Neural progenitor cell (in vitro differentiated cells): Measurements from ENCODE around the gene GSG1L. TPM values are rescaled to one million over a fixed set of nuclear protein-coding genes. Genes with fewer than 3 reads are reported as not detected.

Source experiments
- DNase-seq: peaks from one replicate; pipeline ENCODE4 v3.0.0-alpha.2; 2016; ENCODE audit warnings: low spot score
- H2AFZ ChIP-seq: fragments of 200-600 bp; sonication (generic); replicated peaks from 2 replicates; pipeline ENCODE4 v1.6.1; 2016; ENCODE audit warnings: antibody characterized with exemption
- H3F3A ChIP-seq: fragments of 200-600 bp; sonication (generic); 2 replicates; pipeline ENCODE4 v1.6.1; 2016; ENCODE audit warnings: antibody characterized with exemption, low read depth
- H3K27ac ChIP-seq: fragments of 200-600 bp; sonication (generic); 2 replicates; pipeline ENCODE4 v1.5.1; 2016; ENCODE audit warnings: mild to moderate bottlenecking
- H3K27me3 ChIP-seq: fragments of 200-600 bp; sonication (generic); 2 replicates; pipeline ENCODE4 v1.6.1; 2016; ENCODE audit warnings: mild to moderate bottlenecking, moderate library complexity
- H3K36me3 ChIP-seq: fragments of 200-600 bp; sonication (generic); 2 replicates; pipeline ENCODE4 v1.5.1; 2016
- H3K4me1 ChIP-seq: fragments of 200-600 bp; sonication (generic); 2 replicates; pipeline ENCODE4 v1.6.1; 2016; ENCODE audit warnings: mixed run types
- H3K4me2 ChIP-seq: fragments of 200-600 bp; sonication (generic); 2 replicates; pipeline ENCODE4 v1.6.1; 2016
- H3K4me3 ChIP-seq: fragments of 200-600 bp; sonication (generic); 2 replicates; pipeline ENCODE4 v1.5.1; 2016
- H3K79me2 ChIP-seq: fragments of 200-600 bp; sonication (generic); 2 replicates; pipeline ENCODE4 v1.6.1; 2016; ENCODE audit warnings: low read depth
- H3K9ac ChIP-seq: fragments of 200-600 bp; sonication (generic); 2 replicates; pipeline ENCODE4 v1.6.1; 2016
- H3K9me3 ChIP-seq: fragments of 200-600 bp; sonication (generic); 2 replicates; pipeline ENCODE4 v1.5.1; 2016; ENCODE audit warnings: low read depth
- H4K20me1 ChIP-seq: fragments of 200-600 bp; sonication (generic); 2 replicates; pipeline ENCODE4 v1.6.1; 2016; ENCODE audit warnings: low read depth
- H3K27ac Mint-ChIP-seq: 3 replicates; pipeline ENCODE4 v1.8.0; 2021; ENCODE audit warnings: mixed read lengths
- H3K27me3 Mint-ChIP-seq: 2 replicates; pipeline ENCODE4 v1.8.0; 2022; ENCODE audit warnings: low read depth, mild to moderate bottlenecking, inconsistent platforms, moderate library complexity, mixed read lengths; ENCODE audit not compliant: insufficient read depth
- H3K36me3 Mint-ChIP-seq: 3 replicates; pipeline ENCODE4 v1.8.0; 2021; ENCODE audit warnings: mixed read lengths
- H3K4me1 Mint-ChIP-seq: 3 replicates; pipeline ENCODE4 v1.8.0; 2021; ENCODE audit warnings: mixed read lengths
- H3K4me3 Mint-ChIP-seq: 3 replicates; pipeline ENCODE4 v1.8.0; 2021; ENCODE audit warnings: mild to moderate bottlenecking, moderate library complexity, mixed read lengths
- H3K9me3 Mint-ChIP-seq: 3 replicates; pipeline ENCODE4 v1.8.0; 2020; ENCODE audit warnings: mixed read lengths
- CTCF ChIP-seq: fragments of 200-600 bp; sonication (generic); IDR thresholded peaks from 2 replicates; pipeline ENCODE4 v1.5.1; 2017; ENCODE audit warnings: antibody characterized with exemption, mild to moderate bottlenecking
- EZH2 ChIP-seq: fragments of 200-600 bp; sonication (generic); IDR thresholded peaks from 2 replicates; pipeline ENCODE4 v1.6.1; 2017; ENCODE audit warnings: antibody characterized with exemption, mild to moderate bottlenecking, moderate library complexity
- EZH2phosphoT487 ChIP-seq: fragments of 200-600 bp; sonication (generic); IDR thresholded peaks from 2 replicates; pipeline ENCODE4 v1.6.1; 2017; ENCODE audit warnings: antibody characterized with exemption
- total RNA-seq: library from RNA; depleted of rRNA; stranded (reverse); fragments of >200 nt; gene quantifications from 2 replicates; pipeline ENCODE4 v1.2.3, GENCODE V29; 2015; ENCODE audit warnings: low replicate concordance

The GSG1L gene
- total RNA-seq, 1 donor from 2014 or later, result not detected

DNA sequence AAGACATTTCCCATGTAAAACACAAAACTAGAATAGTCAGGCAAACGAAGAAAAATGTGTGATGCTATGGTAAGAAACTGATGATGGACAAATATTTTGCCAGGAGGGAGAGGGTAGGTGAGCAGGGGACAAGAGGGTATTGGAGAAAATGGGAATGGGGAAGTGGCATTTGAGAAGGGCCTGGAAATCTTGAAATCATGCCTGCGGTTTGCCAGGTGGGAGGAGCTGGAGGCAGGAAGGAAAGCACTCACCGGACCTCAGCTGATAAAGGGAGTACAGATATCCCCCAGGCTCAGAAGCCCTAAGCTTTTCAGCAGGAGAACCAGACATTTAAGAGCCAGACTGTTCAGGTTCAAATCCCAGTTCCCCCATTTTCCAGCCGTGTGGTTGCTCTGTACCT lies 103.6 kb downstream of the GSG1L start:
- no peak overlapping the region for H3K27ac Mint-ChIP-seq

GRCh38 chr16:27954191-27954590 lies 109.3 kb downstream of the GSG1L start:
- no peaks in the 10 kb centered on the region for H3F3A ChIP-seq
- H3K36me3 ChIP-seq, result no peaks in the 10 kb centered on the region
- no peak overlapping the region for H3K4me3 ChIP-seq
- no peak overlapping the region for H3K4me2 ChIP-seq
- Mint-ChIP-seq H3K4me3 (no peak overlapping the region), H3K27ac (no peak overlapping the region), H3K4me1 (no peaks in the 10 kb centered on the region), H3K27me3 (peaks cover 6% of the 10 kb centered on the region), H3K36me3 (peaks cover 2% of the 10 kb centered on the region), H3K9me3 (peaks cover 18% of the 10 kb centered on the region)
- H2AFZ ChIP-seq, result no peak overlapping the region
- no peak overlapping the region for H3K9ac ChIP-seq
- H4K20me1 ChIP-seq, result no peaks in the 10 kb centered on the region
- H3K9me3 ChIP-seq, result peaks cover 4% of the 10 kb centered on the region
- no peaks in the 10 kb centered on the region for H3K79me2 ChIP-seq
- H3K27ac ChIP-seq, result no peak overlapping the region
- peaks cover 16% of the 10 kb centered on the region for H3K27me3 ChIP-seq
- no peak for TF ChIP-seq EZH2phosphoT487
- TF ChIP-seq CTCF, result no peak
- no peak for TF ChIP-seq EZH2
- DNase-seq, result no peak
- H3K4me1 ChIP-seq, result no peaks in the 10 kb centered on the region

More for the DNA sequence above, 103.6 kb downstream of the GSG1L start:
- H3K4me2 ChIP-seq, result no peak overlapping the region
- no peaks in the 10 kb centered on the region for H3K36me3 ChIP-seq
- no peak overlapping the region for H3K9ac ChIP-seq
- Mint-ChIP-seq H3K36me3 (peaks cover 2% of the 10 kb centered on the region), H3K4me1 (no peaks in the 10 kb centered on the region), H3K27me3 (peaks cover 14% of the 10 kb centered on the region), H3K9me3 (peaks cover 17% of the 10 kb centered on the region), H3K4me3 (no peak overlapping the region)
- no peak overlapping the region for H3K27ac ChIP-seq
- H3K9me3 ChIP-seq, result peaks cover 3% of the 10 kb centered on the region
- no peak for DNase-seq
- no peaks in the 10 kb centered on the region for H3K4me1 ChIP-seq
- no peaks in the 10 kb centered on the region for H3K27me3 ChIP-seq
- no peak overlapping the region for H2AFZ ChIP-seq
- H3F3A ChIP-seq, result no peaks in the 10 kb centered on the region
- TF ChIP-seq EZH2phosphoT487, result no peak
- no peak for TF ChIP-seq EZH2
- no peak for TF ChIP-seq CTCF
- H3K4me3 ChIP-seq, result no peak overlapping the region
- H4K20me1 ChIP-seq, result no peaks in the 10 kb centered on the region
- H3K79me2 ChIP-seq, result no peaks in the 10 kb centered on the region

- no peak overlapping the region for H3K4me3 Mint-ChIP-seq
- no peak overlapping the region for H3K4me3 ChIP-seq
- TF ChIP-seq EZH2, result no peak
- TF ChIP-seq CTCF, result no peak
- TF ChIP-seq EZH2phosphoT487, result no peak
- H3K9me3 Mint-ChIP-seq, result peaks cover 18% of the 10 kb centered on the region
- no peaks in the 10 kb centered on the region for H3K4me1 ChIP-seq
- peaks cover 16% of the 10 kb centered on the region for H3K27me3 ChIP-seq
- peaks cover 2% of the 10 kb centered on the region for H3K36me3 Mint-ChIP-seq
- no peaks in the 10 kb centered on the region for H3F3A ChIP-seq
- H3K27ac ChIP-seq, result no peak overlapping the region
- H3K79me2 ChIP-seq, result no peaks in the 10 kb centered on the region
- no peak overlapping the region for H3K9ac ChIP-seq
- peaks cover 6% of the 10 kb centered on the region for H3K27me3 Mint-ChIP-seq
- H4K20me1 ChIP-seq, result no peaks in the 10 kb centered on the region
- H3K9me3 ChIP-seq, result peaks cover 4% of the 10 kb centered on the region
- no peak overlapping the region for H3K27ac Mint-ChIP-seq
- H3K4me2 ChIP-seq, result no peak overlapping the region
- H3K36me3 ChIP-seq, result no peaks in the 10 kb centered on the region
- DNase-seq, result no peak
- H3K4me1 Mint-ChIP-seq, result no peaks in the 10 kb centered on the region
- no peak overlapping the region for H2AFZ ChIP-seq
These were observed 110.7 kb downstream of the GSG1L start for GRCh38 chr16:27952811-27953210.
